Immature natural killer cell (primary cell): Measurements from ENCODE around the gene CHURC1. TPM values are rescaled to one million over a fixed set of nuclear protein-coding genes. Genes with fewer than 3 reads are reported as not detected.
A peak's percentile ranks its signal among the peaks of the same experiment; 100 is the strongest.

Experiments used
- DNase-seq, 3 donors: peaks; one replicate each; pipeline ENCODE4 v3.0.0; 2022; ENCODE audit warnings: mixed read lengths in 1 of 3
- H3K27ac Mint-ChIP-seq, 6 donors: one replicate each; pipeline ENCODE4 v1.8.0; 2020; ENCODE audit warnings: mixed read lengths in 6 of 6, mild to moderate bottlenecking in 5 of 6, inconsistent platforms in 4 of 6, moderate library complexity in 3 of 6
- H3K27me3 Mint-ChIP-seq, 3 donors: one replicate each; pipeline ENCODE4 v1.8.0; 2020 to 2021; ENCODE audit warnings: low read depth in 3 of 3, mild to moderate bottlenecking in 3 of 3, mixed read lengths in 3 of 3, moderate library complexity in 3 of 3, inconsistent platforms in 1 of 3
- H3K36me3 Mint-ChIP-seq, 3 donors: one replicate each; pipeline ENCODE4 v1.8.0; 2020; ENCODE audit warnings: mixed read lengths in 3 of 3, inconsistent platforms in 2 of 3, mild to moderate bottlenecking in 2 of 3
- H3K4me1 Mint-ChIP-seq, 2 donors: one replicate each; pipeline ENCODE4 v1.8.0; 2020; ENCODE audit warnings: inconsistent platforms in 2 of 2, mild to moderate bottlenecking in 2 of 2, mixed read lengths in 2 of 2, moderate library complexity in 1 of 2
- H3K4me3 Mint-ChIP-seq, 5 donors: one replicate each; pipeline ENCODE4 v1.8.0; 2020; ENCODE audit warnings: mild to moderate bottlenecking in 5 of 5, mixed read lengths in 5 of 5, inconsistent platforms in 3 of 5, moderate library complexity in 3 of 5
- H3K9me3 Mint-ChIP-seq, 6 donors: one replicate each; pipeline ENCODE4 v1.8.0; 2020; ENCODE audit warnings: mild to moderate bottlenecking in 6 of 6, mixed read lengths in 6 of 6, inconsistent platforms in 4 of 6, moderate library complexity in 3 of 6
- polyA plus RNA-seq, 3 donors: library from polyadenylated mRNA; unstranded; fragments of 300-500 nt; fragmentation: Illumina TruSeq; gene quantifications; one replicate each; pipeline ENCODE4 v1.2.3, GENCODE V29; 2021

CHURC1 gene
- 100 to 1,000 TPM in 2 of 3 donors, 10 to 100 TPM in 1; 87.8 to 140 (median 124) TPM for polyA plus RNA-seq

- peak within 1 kb of the TSS; percentile 89 to 94 (median 93) for H3K4me3 Mint-ChIP-seq
- H3K27ac Mint-ChIP-seq: peak within 1 kb of the TSS; percentile 93 to 100 (median 96)
- DNase-seq: peak; percentile 93 to 94 (median 94)
- H3K27me3 Mint-ChIP-seq: peaks cover 9 to 15% (median 12%) of the 10 kb centered on the region in 3 donors
- no peaks in the 10 kb centered on the region for H3K9me3 Mint-ChIP-seq
- peaks cover 0 to 3% (median 0%) of the 10 kb centered on the region in 3 donors for H3K36me3 Mint-ChIP-seq
- peaks cover 40 to 65% of the 10 kb centered on the region in 2 donors for H3K4me1 Mint-ChIP-seq
Observed at GRCh38 chr14:64914237-64915028, at the start of gene CHURC1. Gene CHURC1 (plus strand): TSS chr14:64914455. CDS start chr14:64914496, 41 bp downstream.

- no peak for DNase-seq
- no peak overlapping the region for H3K27ac Mint-ChIP-seq
- peaks cover 0 to 2% (median 0%) of the 10 kb centered on the region in 6 donors for H3K9me3 Mint-ChIP-seq
- H3K4me3 Mint-ChIP-seq: no peak overlapping the region
- H3K4me1 Mint-ChIP-seq: no peaks in the 10 kb centered on the region
- peaks cover 2 to 10% (median 4%) of the 10 kb centered on the region in 3 donors for H3K27me3 Mint-ChIP-seq
- H3K36me3 Mint-ChIP-seq: no peaks in the 10 kb centered on the region
Observed at GRCh38 chr14:64865109-64865508, 49.1 kb upstream of the CHURC1 start.

GRCh38 chr14:64865992-64866391 is 48.3 kb upstream of the CHURC1 start:
- Mint-ChIP-seq H3K9me3 (peaks cover 0 to 2% (median 0%) of the 10 kb centered on the region in 6 donors), H3K27ac (no peak overlapping the region)

GRCh38 chr14:64867182-64867581 is 47.1 kb upstream of the CHURC1 start:
- Mint-ChIP-seq H3K4me3 (no peak overlapping the region), H3K27me3 (peaks cover 0 to 9% (median 4%) of the 10 kb centered on the region in 3 donors), H3K4me1 (no peaks in the 10 kb centered on the region), H3K36me3 (no peaks in the 10 kb centered on the region), H3K9me3 (peaks cover 0 to 2% (median 0%) of the 10 kb centered on the region in 6 donors), H3K27ac (no peak overlapping the region)
- no peak for DNase-seq

More at GRCh38 chr14:64865992-64866391, 48.3 kb upstream of the CHURC1 start:
- H3K4me3 Mint-ChIP-seq: no peak overlapping the region
- H3K36me3 Mint-ChIP-seq: no peaks in the 10 kb centered on the region
- no peak for DNase-seq
- H3K27me3 Mint-ChIP-seq: peaks cover 2 to 13% (median 4%) of the 10 kb centered on the region in 3 donors
- H3K4me1 Mint-ChIP-seq: no peaks in the 10 kb centered on the region

- H3K36me3 Mint-ChIP-seq: no peaks in the 10 kb centered on the region
- no peak overlapping the region for H3K4me3 Mint-ChIP-seq
- H3K4me1 Mint-ChIP-seq: no peaks in the 10 kb centered on the region
- H3K9me3 Mint-ChIP-seq: peaks cover 0 to 2% (median 0%) of the 10 kb centered on the region in 6 donors
- peaks cover 0 to 9% (median 9%) of the 10 kb centered on the region in 3 donors for H3K27me3 Mint-ChIP-seq
- no peak overlapping the region for H3K27ac Mint-ChIP-seq
- no peak for DNase-seq
Observed at GRCh38 chr14:64868379-64868778, 45.9 kb upstream of the CHURC1 start.

GRCh38 chr14:64868841-64869240 is 45.4 kb upstream of the CHURC1 start:
- Mint-ChIP-seq H3K4me3 (no peak overlapping the region), H3K27ac (no peak overlapping the region), H3K36me3 (no peaks in the 10 kb centered on the region), H3K9me3 (peaks cover 0 to 2% (median 0%) of the 10 kb centered on the region in 6 donors), H3K27me3 (peaks cover 0 to 9% (median 9%) of the 10 kb centered on the region in 3 donors), H3K4me1 (no peaks in the 10 kb centered on the region)
- DNase-seq: no peak

- peaks cover 0 to 13% (median 9%) of the 10 kb centered on the region in 3 donors for H3K27me3 Mint-ChIP-seq
- H3K4me1 Mint-ChIP-seq: no peaks in the 10 kb centered on the region
- H3K4me3 Mint-ChIP-seq: no peak overlapping the region
- H3K27ac Mint-ChIP-seq: no peak overlapping the region
- H3K9me3 Mint-ChIP-seq: peaks cover 0 to 2% (median 0%) of the 10 kb centered on the region in 6 donors
- DNase-seq: no peak
- H3K36me3 Mint-ChIP-seq: no peaks in the 10 kb centered on the region
Observed at GRCh38 chr14:64870160-64870559, 44.1 kb upstream of the CHURC1 start.

- Mint-ChIP-seq H3K36me3 (no peaks in the 10 kb centered on the region), H3K27me3 (peaks cover 3 to 13% (median 9%) of the 10 kb centered on the region in 3 donors), H3K9me3 (peaks cover 0 to 2% (median 0%) of the 10 kb centered on the region in 6 donors), H3K4me1 (no peaks in the 10 kb centered on the region), H3K27ac (peak overlapping the region in 1 of 6 donors; percentile 64), H3K4me3 (no peak overlapping the region)
- no peak for DNase-seq
Observed at GRCh38 chr14:64871344-64871743, 42.9 kb upstream of the CHURC1 start.

GRCh38 chr14:64873506-64874219 is 40.6 kb upstream of the CHURC1 start:
- Mint-ChIP-seq H3K27me3 (peaks cover 9 to 19% (median 10%) of the 10 kb centered on the region in 3 donors), H3K4me1 (peaks cover 0 to 2% of the 10 kb centered on the region in 2 donors), H3K27ac (no peak overlapping the region)

GRCh38 chr14:64875350-64875749 is 38.9 kb upstream of the CHURC1 start:
- Mint-ChIP-seq H3K27me3 (peaks cover 8 to 19% (median 10%) of the 10 kb centered on the region in 3 donors), H3K4me1 (peaks cover under 1 to 2% of the 10 kb centered on the region in 2 donors), H3K4me3 (no peak overlapping the region), H3K9me3 (no peaks in the 10 kb centered on the region), H3K27ac (no peak overlapping the region), H3K36me3 (no peaks in the 10 kb centered on the region)
- no peak for DNase-seq

More at GRCh38 chr14:64873506-64874219, 40.6 kb upstream of the CHURC1 start:
- DNase-seq: no peak
- H3K9me3 Mint-ChIP-seq: peaks cover 0 to 2% (median 0%) of the 10 kb centered on the region in 6 donors
- no peak overlapping the region for H3K4me3 Mint-ChIP-seq
- no peaks in the 10 kb centered on the region for H3K36me3 Mint-ChIP-seq

GRCh38 chr14:64877846-64878245 is 36.4 kb upstream of the CHURC1 start:
- Mint-ChIP-seq H3K36me3 (no peaks in the 10 kb centered on the region), H3K27ac (no peak overlapping the region), H3K27me3 (peaks cover 10 to 20% (median 12%) of the 10 kb centered on the region in 3 donors), H3K4me3 (peak overlapping the region in 1 of 5 donors; percentile 34), H3K4me1 (peaks cover 8 to 9% of the 10 kb centered on the region in 2 donors), H3K9me3 (no peaks in the 10 kb centered on the region)
- DNase-seq: no peak

GRCh38 chr14:64878837-64879634 is 35.2 kb upstream of the CHURC1 start:
- H3K27me3 Mint-ChIP-seq: peaks cover 10 to 19% (median 12%) of the 10 kb centered on the region in 3 donors
- H3K36me3 Mint-ChIP-seq: no peaks in the 10 kb centered on the region
- H3K4me1 Mint-ChIP-seq: peaks cover 8 to 9% of the 10 kb centered on the region in 2 donors
- no peak overlapping the region for H3K27ac Mint-ChIP-seq
- peak overlapping the region; percentile 31 to 67 (median 60) for H3K4me3 Mint-ChIP-seq
- DNase-seq: no peak
- no peaks in the 10 kb centered on the region for H3K9me3 Mint-ChIP-seq

GRCh38 chr14:64879635-64880220 is 34.5 kb upstream of the CHURC1 start, which contains the start of gene SPTB:
Gene SPTB (minus strand): TSS chr14:64879907. CDS start chr14:64823094, 56,813 bp downstream.
- H3K27me3 Mint-ChIP-seq: peaks cover 10 to 20% (median 12%) of the 10 kb centered on the region in 3 donors
- H3K4me1 Mint-ChIP-seq: peaks cover 8 to 9% of the 10 kb centered on the region in 2 donors
- no peaks in the 10 kb centered on the region for H3K9me3 Mint-ChIP-seq
- H3K27ac Mint-ChIP-seq: no peak within 1 kb of the TSS
- H3K4me3 Mint-ChIP-seq: peak within 1 kb of the TSS; percentile 78 to 88 (median 81)
- DNase-seq: peak; percentile 17 to 24 (median 18)
- no peaks in the 10 kb centered on the region for H3K36me3 Mint-ChIP-seq
